Measurements from ENCODE around the gene ACP7.
"Not testable (repeated sequence)": the region's sequence is repeated elsewhere in the genome, so short reads cannot be mapped to it uniquely, and the experiment has no call there.

ACP7 gene

GRCh38 chr19:39078436-39079200 is 5.5 kb upstream of the ACP7 start:
- no peak for DNase-seq

DNA sequence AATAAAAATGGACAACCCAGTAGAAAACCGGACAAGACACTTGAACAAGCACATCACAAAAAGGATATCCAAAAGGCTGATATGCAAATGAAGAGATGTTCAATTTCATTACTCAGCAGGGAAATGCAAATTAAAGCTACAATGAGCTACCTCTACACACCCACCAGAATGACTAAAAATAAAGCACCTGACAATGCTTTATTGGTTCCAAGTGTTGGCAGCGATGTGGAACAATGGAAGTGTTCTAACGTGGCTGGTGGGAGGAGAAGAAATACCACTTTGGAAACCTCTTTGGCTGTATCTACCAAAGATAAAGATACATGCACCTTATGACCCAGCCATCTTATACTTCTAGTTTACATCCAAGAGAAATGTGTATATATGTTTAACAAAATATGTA is 3.7 kb upstream of the ACP7 start:
- no peak for DNase-seq

GRCh38 chr19:39082167-39082566 is 2.0 kb upstream of the ACP7 start:
- no peak for DNase-seq

GRCh38 chr19:39082745-39083598 is 1.2 kb upstream of the ACP7 start:
- no peak for DNase-seq

DNA sequence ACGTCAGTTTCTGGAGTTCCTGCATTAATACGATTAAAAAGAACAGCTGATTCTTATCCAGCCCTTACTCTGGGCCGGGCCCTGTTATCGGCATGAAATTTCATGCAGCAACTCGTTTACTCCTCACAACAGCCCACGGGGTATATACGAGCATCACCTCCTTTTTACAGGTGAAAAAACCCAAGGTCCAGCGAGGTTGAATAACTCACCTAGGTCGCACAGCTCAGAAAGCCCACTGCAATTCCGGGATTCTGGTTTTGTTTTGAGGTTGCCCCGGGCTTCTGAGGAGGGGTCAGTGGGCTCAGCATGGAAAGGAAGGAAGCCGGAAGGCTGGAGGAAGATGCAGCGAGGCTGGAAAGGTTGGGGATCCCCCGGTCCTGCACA is 577 bp upstream of the ACP7 start:
- no peak for DNase-seq

DNA sequence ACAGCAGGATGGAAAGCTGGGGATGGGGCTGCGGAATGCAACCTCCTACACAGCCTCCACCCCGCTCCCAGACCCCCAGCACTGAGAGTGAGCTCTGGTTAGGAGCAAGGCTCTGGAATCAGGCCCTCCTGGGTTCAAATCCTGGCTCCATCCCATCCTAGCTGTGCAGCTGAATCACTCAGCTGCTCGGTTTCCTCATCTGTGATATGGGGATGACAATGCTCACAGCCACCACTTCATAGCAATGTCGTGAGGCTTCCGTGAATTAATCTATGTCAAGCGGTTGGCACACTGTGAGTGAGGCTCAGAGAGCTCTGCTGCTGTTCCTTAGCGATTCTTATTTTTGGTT is 538 bp downstream of the ACP7 start:
- DNase-seq, result no peak

- DNase-seq, result no peak
Observed at GRCh38 chr19:39085392-39085791, 1.2 kb downstream of the ACP7 start.

GRCh38 chr19:39086386-39086785 is 2.2 kb downstream of the ACP7 start:
- no peak for DNase-seq

GRCh38 chr19:39087907-39088686 is 3.9 kb downstream of the ACP7 start:
- no peak for DNase-seq

DNA sequence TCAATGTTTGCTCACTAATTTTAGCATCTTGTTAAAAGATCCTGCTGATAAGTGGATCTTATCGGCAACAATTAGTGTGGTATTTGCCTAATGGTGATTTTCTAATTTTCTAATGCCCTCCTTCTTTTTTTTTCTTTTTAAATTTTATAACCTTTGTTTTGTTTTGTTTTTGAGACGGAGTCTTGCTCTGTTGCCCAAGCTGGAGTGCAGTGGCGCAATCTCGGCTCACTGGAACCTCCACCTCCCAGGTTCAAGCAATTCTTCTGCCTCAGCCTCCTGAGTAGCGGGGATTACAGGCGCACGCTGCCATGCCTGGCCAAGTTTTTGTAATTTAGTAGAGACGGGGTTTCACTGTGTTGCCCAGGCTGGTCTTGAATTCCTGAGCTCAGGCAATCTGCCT is 5.8 kb downstream of the ACP7 start:
- not testable (repeated sequence) for DNase-seq

DNA sequence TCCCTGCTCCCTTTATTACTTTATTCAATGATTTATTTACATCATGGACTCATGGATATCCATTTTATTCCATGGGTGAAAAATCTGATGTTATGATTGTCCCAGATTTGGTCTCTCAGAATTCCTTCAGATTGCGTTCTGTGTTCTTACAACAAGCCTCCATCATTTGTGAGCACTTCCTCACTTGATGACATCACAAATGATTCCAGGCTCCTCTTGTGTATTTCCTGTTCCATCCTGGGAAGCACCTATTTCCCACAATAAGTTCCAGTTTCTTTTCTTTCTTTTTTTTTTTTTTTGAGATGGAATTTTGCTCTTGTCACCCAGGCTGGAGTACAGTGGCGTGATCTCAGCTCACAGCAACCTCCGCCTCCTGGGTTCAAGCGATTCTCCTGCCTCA is 6.7 kb downstream of the ACP7 start:
- DNase-seq, result no peak

DNA sequence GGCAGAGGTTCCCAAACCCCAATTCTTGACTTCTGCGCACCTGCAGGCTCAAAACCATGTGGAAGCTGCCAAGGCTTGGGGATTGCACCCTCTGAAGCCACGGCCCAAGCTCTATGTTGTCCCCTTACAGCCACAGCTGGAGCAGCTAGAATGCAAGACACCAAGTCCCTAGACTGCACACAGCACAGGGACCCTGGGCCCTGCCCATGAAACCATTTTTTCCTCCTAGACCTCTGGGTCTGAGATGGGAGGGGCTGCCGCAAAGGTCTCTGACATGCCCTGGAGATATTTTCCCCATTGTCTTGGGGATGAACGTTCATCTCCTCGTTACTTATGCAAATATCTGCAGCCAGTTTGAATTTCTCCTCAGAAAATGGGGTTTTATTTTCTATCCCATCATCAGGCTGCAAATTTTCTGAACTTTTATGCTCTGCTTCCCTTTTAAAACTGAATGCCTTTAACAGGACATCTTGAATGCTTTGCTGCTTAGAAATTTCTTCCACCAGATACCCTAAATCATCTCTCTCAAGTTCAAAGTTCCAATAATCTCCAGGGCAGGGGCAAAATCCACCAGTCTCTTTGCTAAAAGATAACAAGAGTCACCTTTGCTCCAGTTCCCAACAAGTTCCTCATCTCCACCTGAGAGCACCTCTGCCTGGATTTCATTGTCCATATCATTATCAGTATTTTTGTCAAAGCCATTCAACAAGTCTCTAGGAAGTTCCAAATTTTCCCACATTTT is 11.8 kb downstream of the ACP7 start:
- not testable (repeated sequence) for DNase-seq

- DNase-seq, result no peak
Observed at GRCh38 chr19:39097299-39097698, 13.1 kb downstream of the ACP7 start.

DNA sequence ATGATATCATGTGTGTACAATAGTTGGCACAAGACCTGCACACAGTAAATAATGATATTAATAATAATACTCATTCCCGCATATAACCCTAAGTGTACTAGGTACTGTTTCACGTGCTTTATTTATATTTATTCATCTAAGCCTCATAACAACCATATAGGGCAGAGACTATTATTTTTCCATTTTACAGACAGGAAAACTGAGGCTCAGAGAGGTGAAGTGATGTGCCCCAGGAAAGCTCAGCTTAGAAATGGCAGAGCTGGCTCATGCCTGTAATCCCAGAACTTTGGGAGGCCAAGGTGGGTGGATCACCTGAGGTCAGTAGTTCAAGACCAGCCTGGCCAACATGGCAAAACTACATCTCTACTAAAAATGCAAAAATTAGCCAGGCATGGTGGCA is 13.6 kb downstream of the ACP7 start:
- DNase-seq, result no peak

- no peak for DNase-seq
Observed at GRCh38 chr19:39098365-39099269, 14.4 kb downstream of the ACP7 start.

DNA sequence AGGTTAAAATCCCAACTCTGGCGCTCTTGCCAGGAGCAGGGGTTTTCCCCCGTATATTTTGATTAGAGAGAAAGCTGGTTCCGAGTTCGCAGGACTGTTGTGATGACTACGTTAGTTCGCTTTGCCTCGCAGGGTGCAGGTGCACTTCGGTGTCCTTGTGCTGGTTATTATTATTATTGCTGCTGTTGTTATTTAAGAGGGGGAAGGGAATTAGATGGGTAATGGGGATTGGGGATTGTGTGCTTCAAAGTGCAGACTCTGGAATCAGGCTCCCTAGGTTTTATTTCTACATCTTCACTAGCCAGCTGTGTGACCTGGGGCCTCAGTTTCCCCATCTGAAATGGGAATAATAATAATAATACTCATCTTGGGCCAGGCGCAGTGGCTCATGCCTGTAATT is 15.2 kb downstream of the ACP7 start:
- no peak for DNase-seq

DNA sequence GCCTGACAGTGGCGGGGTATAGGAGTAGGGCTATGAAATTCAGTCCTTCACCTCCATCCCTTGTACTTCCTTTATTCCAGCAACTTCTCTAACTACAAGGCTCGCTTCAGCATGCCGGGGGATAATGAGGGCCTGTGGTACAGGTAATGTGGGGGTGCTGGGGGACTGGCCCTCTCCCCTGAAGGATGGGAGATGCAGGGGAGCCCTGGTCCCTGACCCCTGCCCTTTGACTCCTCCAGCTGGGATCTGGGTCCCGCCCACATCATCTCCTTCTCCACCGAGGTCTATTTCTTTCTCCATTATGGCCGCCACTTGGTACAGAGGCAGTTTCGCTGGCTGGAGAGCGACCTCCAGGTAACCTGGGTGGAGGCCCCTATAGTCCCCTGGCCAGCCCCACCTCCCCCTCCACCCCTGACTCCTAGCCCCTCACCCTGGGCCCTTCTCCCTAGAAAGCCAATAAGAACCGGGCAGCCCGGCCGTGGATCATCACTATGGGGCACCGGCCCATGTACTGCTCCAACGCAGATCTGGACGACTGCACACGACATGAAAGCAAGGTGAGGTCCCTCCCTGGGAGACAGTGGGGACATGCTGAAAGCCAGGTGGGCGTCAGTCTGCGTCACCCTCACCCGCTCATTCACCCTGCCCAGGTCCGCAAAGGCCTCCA is 16.5 kb downstream of the ACP7 start:
- no peak for DNase-seq

DNA sequence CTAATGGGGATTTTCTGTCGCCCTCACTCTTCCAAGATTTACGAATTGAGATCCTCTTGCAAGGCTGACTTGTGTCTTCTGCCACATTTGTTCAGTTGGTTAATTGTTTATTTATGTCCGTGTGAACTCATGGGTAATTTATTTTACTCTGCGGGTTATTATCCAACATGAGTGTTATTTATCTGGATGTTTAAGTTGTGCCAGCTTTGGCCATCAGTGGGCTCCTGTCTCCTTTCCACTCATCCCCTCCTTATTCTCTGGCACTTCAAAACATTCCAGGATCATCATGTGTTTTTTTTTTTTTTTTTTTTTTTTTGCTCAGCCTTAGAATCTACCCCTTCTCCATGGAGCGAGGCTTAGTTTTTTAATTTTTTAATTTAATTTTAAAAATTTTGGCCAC is 19.0 kb downstream of the ACP7 start:
- no peak for DNase-seq

DNA sequence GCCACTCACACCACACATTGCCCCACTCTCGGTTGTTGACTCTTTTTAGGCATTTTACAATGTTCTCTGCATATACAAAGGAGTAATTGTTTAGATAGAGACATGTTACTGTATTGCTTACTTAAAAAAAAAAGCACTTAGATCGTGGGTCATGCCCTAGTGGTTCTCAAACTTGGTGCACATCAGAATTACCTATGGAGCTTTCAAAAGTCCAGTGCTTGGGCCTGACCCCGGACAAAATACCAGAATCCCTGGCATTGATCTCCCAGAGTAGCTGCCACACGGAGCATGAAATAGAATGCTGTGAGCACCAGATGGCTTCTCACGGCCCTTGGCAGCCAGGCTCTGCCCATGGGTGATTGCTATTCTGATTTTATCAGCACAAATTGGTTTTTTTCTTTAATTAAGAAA is 20.0 kb downstream of the ACP7 start:
- DNase-seq, result no peak

GRCh38 chr19:39106194-39106593 is 22.0 kb downstream of the ACP7 start:
- no peak for DNase-seq

DNA sequence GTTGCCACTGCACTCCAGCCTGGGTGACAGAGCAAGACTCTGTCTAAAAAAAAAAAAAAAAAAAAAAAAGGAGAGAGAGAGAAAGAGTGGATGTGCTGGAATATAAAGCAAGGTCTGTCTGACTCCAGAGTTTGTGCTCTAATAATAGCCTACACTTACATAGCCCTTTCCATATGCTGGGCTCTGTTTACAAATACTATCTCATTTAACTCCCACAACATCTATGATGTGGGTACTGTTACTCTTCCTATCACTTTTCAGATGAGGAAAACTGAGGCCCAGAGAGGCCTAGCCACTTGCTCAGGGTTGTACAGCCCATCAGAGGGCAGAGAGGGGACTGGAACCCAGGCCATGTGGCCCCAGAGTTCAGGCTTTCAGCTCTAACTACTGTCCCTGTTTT is 25.5 kb downstream of the ACP7 start:
- no peak for DNase-seq
